A549 (cell line): ENCODE results near the gene DHTKD1. TPM values are rescaled to one million over a fixed set of nuclear protein-coding genes. Genes with fewer than 3 reads are reported as not detected.

ENCODE experiments used
- ATAC-seq, 2 experiments: fragments of 200-7000 bp in 1 of 2; fragments of >200 bp in 1 of 2; cut with Nextera tagmentation in 1 of 2; cut with Tn5 transposase in 1 of 2; 3 replicates each; pipeline versions ENCODE4 v1.8.0 to v1.9.1; 2018 to 2020; ENCODE audit warnings: mild to moderate bottlenecking in 1 of 2, moderate library complexity in 1 of 2
- CTCF ChIA-PET: fragments of 300-600 bp; sonication (Branson Sonifier 250); formaldehyde crosslinking; extraction: SDS; loops from one replicate; lab custom pipeline; 2021; ENCODE audit warnings: antibody characterized with exemption, inconsistent platforms; lab: Yijun Ruan, JAX
- POLR2A ChIA-PET: fragments of 350-600 bp; formaldehyde crosslinking; extraction: SDS; loops from one replicate; lab custom pipeline; 2021; ENCODE audit warnings: antibody characterized with exemption, inconsistent platforms; lab: Yijun Ruan, JAX
- DNase-seq, 2 experiments: peaks; one replicate each; pipeline versions ENCODE4 v3.0.0 to v3.0.0-alpha.2; 2011 to 2016; ENCODE audit warnings: low read depth in 1 of 2, low spot score in 1 of 2
- FAIRE-seq: peaks from 2 replicates; lab custom pipeline; 2011; peaks lifted over from hg19 to GRCh38; lab: Jason Lieb, UNC
- H3K27ac ChIP-seq, 2 experiments: fragments of >200 bp; sonication (Bioruptor Twin); formaldehyde crosslinking; 3 replicates each; pipeline ENCODE4 v1.5.1; 2016 to 2017
- H3K4me1 ChIP-seq: fragments of >200 bp; sonication (Bioruptor Twin); formaldehyde crosslinking; 3 replicates; pipeline ENCODE4 v1.6.1; 2016
- H3K4me2 ChIP-seq: fragments of >200 bp; sonication (Bioruptor Twin); formaldehyde crosslinking; 3 replicates; pipeline ENCODE4 v1.6.1; 2016
- H3K4me3 ChIP-seq: fragments of >200 bp; sonication (Bioruptor Twin); formaldehyde crosslinking; 3 replicates; pipeline ENCODE4 v1.5.1; 2016
- H3K9me3 ChIP-seq: fragments of >200 bp; sonication (Bioruptor Twin); formaldehyde crosslinking; 3 replicates; pipeline ENCODE4 v1.6.1; 2016
- BHLHE40 ChIP-seq: IDR thresholded peaks from 2 replicates; pipeline ENCODE4 v1.6.1; 2012; ENCODE audit warnings: low read depth, low read length, inconsistent platforms
- CBX8 ChIP-seq: fragments of 200-600 bp; sonication (generic); IDR thresholded peaks from 2 replicates; pipeline ENCODE4 v1.6.1; 2016
- CHD2 ChIP-seq: fragments of 150-350 bp; IDR thresholded peaks from 2 replicates; pipeline ENCODE4 v1.6.1; 2014; ENCODE audit warnings: low read length; ENCODE audit not compliant: partially characterized antibody
- CHD4 ChIP-seq: fragments of 200-600 bp; sonication (generic); IDR thresholded peaks from 2 replicates; pipeline ENCODE4 v1.6.1; 2016; ENCODE audit warnings: antibody characterized with exemption, mild to moderate bottlenecking, borderline replicate concordance
- EHF ChIP-seq: fragments of 250-450 bp; sonication (Bioruptor Pico); IDR thresholded peaks from 2 replicates; pipeline ENCODE4 v1.5.0; 2020; ENCODE audit warnings: mild to moderate bottlenecking
- EHMT2 ChIP-seq: fragments of 200-600 bp; sonication (generic); IDR thresholded peaks from 2 replicates; pipeline ENCODE4 v1.6.1; 2016; ENCODE audit warnings: antibody characterized with exemption, low read depth, mild to moderate bottlenecking, moderate library complexity
- EP300 ChIP-seq, 2 experiments: fragments of >200 bp; sonication (Bioruptor Twin); formaldehyde crosslinking; IDR thresholded peaks; 2 replicates in 1 of 2; 3 replicates in 1 of 2; pipeline ENCODE4 v1.6.1; 2016 to 2017
- ESRRA ChIP-seq: fragments of 150-350 bp; IDR thresholded peaks from 2 replicates; pipeline ENCODE4 v1.6.1; 2014; ENCODE audit warnings: mild to moderate bottlenecking, low read length, borderline replicate concordance
- HEYL ChIP-seq: fragments of 250-450 bp; sonication (Bioruptor Pico); IDR thresholded peaks from 2 replicates; pipeline ENCODE4 v1.8.0; 2021; ENCODE audit warnings: mild to moderate bottlenecking, moderate library complexity
- HOXA7 ChIP-seq: fragments of 250-450 bp; sonication (Bioruptor Pico); IDR thresholded peaks from 2 replicates; pipeline ENCODE4 v1.5.0; 2020; ENCODE audit warnings: mild to moderate bottlenecking, moderate library complexity
- HOXB13 ChIP-seq: fragments of 250-450 bp; sonication (Bioruptor Pico); IDR thresholded peaks from 2 replicates; pipeline ENCODE4 v1.5.0; 2020; ENCODE audit warnings: low read depth, mild to moderate bottlenecking, moderate library complexity
- HOXB5 ChIP-seq: fragments of 250-450 bp; sonication (Bioruptor Pico); IDR thresholded peaks from 2 replicates; pipeline ENCODE4 v1.5.0; 2020; ENCODE audit warnings: mild to moderate bottlenecking, moderate library complexity
- MAFK ChIP-seq: fragments of 450-650 bp; IDR thresholded peaks from 2 replicates; pipeline ENCODE4 v1.6.1; 2014; ENCODE audit not compliant: partially characterized antibody
- MYC ChIP-seq: IDR thresholded peaks from 2 replicates; pipeline ENCODE4 v1.6.1; 2012; ENCODE audit warnings: mild to moderate bottlenecking, inconsistent platforms, low read length, improper control_type of control experiment, borderline replicate concordance
- PHF8 ChIP-seq: fragments of 200-600 bp; sonication (generic); IDR thresholded peaks from 2 replicates; pipeline ENCODE4 v1.6.1; 2016; ENCODE audit warnings: low read depth, mild to moderate bottlenecking, antibody characterized with exemption, moderate library complexity, borderline replicate concordance
- RCOR1 ChIP-seq: fragments of 150-350 bp; IDR thresholded peaks from 2 replicates; pipeline ENCODE4 v1.6.1; 2014; ENCODE audit warnings: antibody characterized with exemption, low read length, low read depth
- SMC3 ChIP-seq: fragments of >200 bp; sonication (Bioruptor Twin); formaldehyde crosslinking; IDR thresholded peaks from 3 replicates; pipeline ENCODE4 v1.6.1; 2018; ENCODE audit warnings: inconsistent platforms
- TP53 ChIP-seq: fragments of 250-450 bp; sonication (Bioruptor Pico); IDR thresholded peaks from 2 replicates; pipeline ENCODE4 v1.5.0; 2021; ENCODE audit warnings: mild to moderate bottlenecking, moderate library complexity
- ZFP36 ChIP-seq: fragments of 450-650 bp; IDR thresholded peaks from 2 replicates; pipeline ENCODE4 v1.6.1; 2014; ENCODE audit warnings: borderline replicate concordance; ENCODE audit not compliant: partially characterized antibody
- WGBS: methylation state at CpG from one replicate; pipeline ENCODE4 v1.1.6; 2017; ENCODE audit errors: missing lambda C conversion rate; 5-methylcytosine and 5-hydroxymethylcytosine counted together
- polyA plus RNA-seq, 4 experiments: library from polyadenylated mRNA; depleted of rRNA in 3 of 4; stranded (reverse); fragments of >200 nt; fragmentation: RNase III in 1 of 4; extraction: RNeasy Plus Mini Kit Qiagen cat#74134 plus additional on column Dnase treatment in 1 of 4; gene quantifications; 2 replicates in 3 of 4; 3 replicates in 1 of 4; pipeline ENCODE4 v1.2.3, GENCODE V29; 2011 to 2017
- TF ChIP-seq, protein P1 (sequence below): fragments of 200-600 bp; sonication (generic); IDR thresholded peaks from 2 replicates; pipeline ENCODE4 v1.6.1; 2016; ENCODE audit warnings: antibody characterized with exemption, mild to moderate bottlenecking, moderate library complexity
- TF ChIP-seq, protein P2 (sequence below): IDR thresholded peaks from 2 replicates; pipeline ENCODE4 v1.6.1; 2012; ENCODE audit warnings: low read depth, borderline replicate concordance
- TF ChIP-seq, protein P3 (sequence below): fragments of >200 bp; sonication (Bioruptor Twin); formaldehyde crosslinking; IDR thresholded peaks from 3 replicates; pipeline ENCODE4 v1.6.1; 2016
- TF ChIP-seq, protein P4 (sequence below): fragments of 250-450 bp; sonication (Bioruptor Pico); IDR thresholded peaks from 2 replicates; pipeline ENCODE4 v1.5.0; 2021; ENCODE audit warnings: mild to moderate bottlenecking, moderate library complexity, borderline replicate concordance

The DHTKD1 gene
- polyA plus RNA-seq, 2 of the 4 experiments (the other 2 are of a cell fraction): 11.9 to 23.0 TPM

DNA sequence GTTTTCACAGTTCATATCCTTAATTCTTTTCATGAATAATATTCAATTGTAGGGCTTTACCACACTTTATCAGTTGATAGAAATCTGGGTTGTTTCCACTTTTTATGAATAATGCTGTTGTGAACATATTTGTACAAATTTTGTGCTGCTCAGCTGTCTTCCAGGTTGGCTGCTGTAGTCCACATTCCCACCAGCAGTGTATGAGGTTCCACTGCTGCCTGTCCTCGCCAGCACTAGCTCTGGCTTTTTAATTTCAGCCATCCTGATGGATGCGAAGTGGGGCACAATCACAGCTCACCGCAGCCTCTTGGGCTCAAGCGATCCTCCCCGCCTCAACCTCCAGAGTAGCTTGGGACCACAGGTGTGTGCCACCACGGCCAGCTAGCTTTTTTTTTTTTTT is 94.2 kb downstream of the DHTKD1 start (continued):
- TF ChIP-seq, protein P1, sequence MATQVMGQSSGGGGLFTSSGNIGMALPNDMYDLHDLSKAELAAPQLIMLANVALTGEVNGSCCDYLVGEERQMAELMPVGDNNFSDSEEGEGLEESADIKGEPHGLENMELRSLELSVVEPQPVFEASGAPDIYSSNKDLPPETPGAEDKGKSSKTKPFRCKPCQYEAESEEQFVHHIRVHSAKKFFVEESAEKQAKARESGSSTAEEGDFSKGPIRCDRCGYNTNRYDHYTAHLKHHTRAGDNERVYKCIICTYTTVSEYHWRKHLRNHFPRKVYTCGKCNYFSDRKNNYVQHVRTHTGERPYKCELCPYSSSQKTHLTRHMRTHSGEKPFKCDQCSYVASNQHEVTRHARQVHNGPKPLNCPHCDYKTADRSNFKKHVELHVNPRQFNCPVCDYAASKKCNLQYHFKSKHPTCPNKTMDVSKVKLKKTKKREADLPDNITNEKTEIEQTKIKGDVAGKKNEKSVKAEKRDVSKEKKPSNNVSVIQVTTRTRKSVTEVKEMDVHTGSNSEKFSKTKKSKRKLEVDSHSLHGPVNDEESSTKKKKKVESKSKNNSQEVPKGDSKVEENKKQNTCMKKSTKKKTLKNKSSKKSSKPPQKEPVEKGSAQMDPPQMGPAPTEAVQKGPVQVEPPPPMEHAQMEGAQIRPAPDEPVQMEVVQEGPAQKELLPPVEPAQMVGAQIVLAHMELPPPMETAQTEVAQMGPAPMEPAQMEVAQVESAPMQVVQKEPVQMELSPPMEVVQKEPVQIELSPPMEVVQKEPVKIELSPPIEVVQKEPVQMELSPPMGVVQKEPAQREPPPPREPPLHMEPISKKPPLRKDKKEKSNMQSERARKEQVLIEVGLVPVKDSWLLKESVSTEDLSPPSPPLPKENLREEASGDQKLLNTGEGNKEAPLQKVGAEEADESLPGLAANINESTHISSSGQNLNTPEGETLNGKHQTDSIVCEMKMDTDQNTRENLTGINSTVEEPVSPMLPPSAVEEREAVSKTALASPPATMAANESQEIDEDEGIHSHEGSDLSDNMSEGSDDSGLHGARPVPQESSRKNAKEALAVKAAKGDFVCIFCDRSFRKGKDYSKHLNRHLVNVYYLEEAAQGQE: no peak
- no peak for TF ChIP-seq HEYL
- no peak for TF ChIP-seq MYC
- no peak for TF ChIP-seq EP300 (IDR thresholded peaks at IDR 0.05)

DNA sequence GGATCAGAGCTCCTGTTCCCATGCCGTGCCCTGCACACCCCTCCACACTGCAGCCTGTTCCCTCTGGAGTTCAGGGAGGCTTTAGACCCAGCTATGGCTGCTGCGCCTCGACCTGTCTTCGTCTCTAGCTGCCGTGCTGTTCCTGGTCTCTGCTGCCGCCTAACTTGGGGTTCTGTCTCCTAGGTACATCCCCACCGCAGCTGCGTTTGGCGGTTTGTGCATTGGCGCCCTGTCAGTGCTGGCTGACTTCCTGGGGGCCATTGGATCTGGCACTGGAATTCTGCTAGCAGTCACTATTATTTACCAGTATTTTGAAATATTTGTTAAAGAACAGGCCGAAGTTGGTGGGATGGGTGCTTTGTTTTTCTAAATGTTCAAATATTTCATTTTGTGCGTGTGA is 95.3 kb downstream of the DHTKD1 start:
- ATAC-seq (no peak), FAIRE-seq (no peak), DNase-seq (no peak)
- H3K4me2 ChIP-seq: no peak overlapping the region
- no peak overlapping the region for H3K4me3 ChIP-seq
- 93% methylated on average over 12 of the region's 12 CpGs for WGBS
- TF ChIP-seq MAFK (no peak), SMC3 (no peak), ZFP36 (no peak), PHF8 (no peak), ESRRA (no peak), EHMT2 (no peak), HOXA7 (CRISPR knock-in tag) (no peak), CBX8 (no peak), TP53 (CRISPR knock-in tag) (no peak)
- TF ChIP-seq, protein P2, sequence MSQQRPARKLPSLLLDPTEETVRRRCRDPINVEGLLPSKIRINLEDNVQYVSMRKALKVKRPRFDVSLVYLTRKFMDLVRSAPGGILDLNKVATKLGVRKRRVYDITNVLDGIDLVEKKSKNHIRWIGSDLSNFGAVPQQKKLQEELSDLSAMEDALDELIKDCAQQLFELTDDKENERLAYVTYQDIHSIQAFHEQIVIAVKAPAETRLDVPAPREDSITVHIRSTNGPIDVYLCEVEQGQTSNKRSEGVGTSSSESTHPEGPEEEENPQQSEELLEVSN: no peak
- no peak overlapping the region for H3K27ac ChIP-seq
- no peaks in the 10 kb centered on the region for H3K4me1 ChIP-seq
- ChIA-PET POLR2A (no interaction called here), CTCF (interaction anchor here (1.3 kb wide), 1 partner anchor 548 kb away, joined by 4 read pairs; no protein-coding TSS in a partner anchor)
- H3K9me3 ChIP-seq: no peaks in the 10 kb centered on the region

DNA sequence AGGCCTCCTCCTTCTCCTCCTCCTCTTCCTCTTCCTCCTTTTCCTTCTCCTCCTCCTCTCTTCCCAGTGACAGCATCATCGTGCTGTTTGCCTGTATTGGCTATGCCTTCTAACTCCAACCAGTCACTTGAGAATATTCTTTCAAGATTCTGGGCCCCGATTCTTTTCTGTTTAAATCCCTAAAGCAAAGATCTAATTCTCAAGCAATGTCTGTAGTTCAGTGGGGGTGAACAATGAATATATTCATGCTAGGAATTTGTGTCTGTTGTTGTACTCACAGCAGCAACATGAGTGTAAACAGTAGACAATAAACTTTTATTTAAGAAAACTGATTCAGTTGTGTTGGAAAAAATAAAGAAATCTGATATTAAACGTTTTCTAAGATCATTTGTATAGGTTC is 96.3 kb downstream of the DHTKD1 start:
- H3K4me1 ChIP-seq: no peaks in the 10 kb centered on the region
- no peaks in the 10 kb centered on the region for H3K9me3 ChIP-seq
- no peak overlapping the region for H3K4me2 ChIP-seq
- no peak overlapping the region for H3K4me3 ChIP-seq
- DNase-seq (no peak), ATAC-seq (no peak), FAIRE-seq (no peak)
- POLR2A ChIA-PET: no interaction called here
- 62% methylated on average over 3 of the region's 3 CpGs for WGBS
- no peak overlapping the region for H3K27ac ChIP-seq
- CTCF ChIA-PET: interaction anchor here (0.6 kb wide), 1 partner anchor 944 kb away, joined by 3 read pairs; no protein-coding TSS in a partner anchor
- TF ChIP-seq, protein P3, sequence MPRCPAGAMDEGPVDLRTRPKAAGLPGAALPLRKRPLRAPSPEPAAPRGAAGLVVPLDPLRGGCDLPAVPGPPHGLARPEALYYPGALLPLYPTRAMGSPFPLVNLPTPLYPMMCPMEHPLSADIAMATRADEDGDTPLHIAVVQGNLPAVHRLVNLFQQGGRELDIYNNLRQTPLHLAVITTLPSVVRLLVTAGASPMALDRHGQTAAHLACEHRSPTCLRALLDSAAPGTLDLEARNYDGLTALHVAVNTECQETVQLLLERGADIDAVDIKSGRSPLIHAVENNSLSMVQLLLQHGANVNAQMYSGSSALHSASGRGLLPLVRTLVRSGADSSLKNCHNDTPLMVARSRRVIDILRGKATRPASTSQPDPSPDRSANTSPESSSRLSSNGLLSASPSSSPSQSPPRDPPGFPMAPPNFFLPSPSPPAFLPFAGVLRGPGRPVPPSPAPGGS: no peak
- no peak for TF ChIP-seq CHD2
- no peak for TF ChIP-seq CHD4
- no peak for TF ChIP-seq HOXB13 (CRISPR knock-in tag)
- TF ChIP-seq, protein P1: no peak
- TF ChIP-seq HOXB5: no peak
- no peak for TF ChIP-seq BHLHE40
- TF ChIP-seq EHF (CRISPR knock-in tag): no peak
- TF ChIP-seq, protein P2: no peak
- TF ChIP-seq, protein P4, sequence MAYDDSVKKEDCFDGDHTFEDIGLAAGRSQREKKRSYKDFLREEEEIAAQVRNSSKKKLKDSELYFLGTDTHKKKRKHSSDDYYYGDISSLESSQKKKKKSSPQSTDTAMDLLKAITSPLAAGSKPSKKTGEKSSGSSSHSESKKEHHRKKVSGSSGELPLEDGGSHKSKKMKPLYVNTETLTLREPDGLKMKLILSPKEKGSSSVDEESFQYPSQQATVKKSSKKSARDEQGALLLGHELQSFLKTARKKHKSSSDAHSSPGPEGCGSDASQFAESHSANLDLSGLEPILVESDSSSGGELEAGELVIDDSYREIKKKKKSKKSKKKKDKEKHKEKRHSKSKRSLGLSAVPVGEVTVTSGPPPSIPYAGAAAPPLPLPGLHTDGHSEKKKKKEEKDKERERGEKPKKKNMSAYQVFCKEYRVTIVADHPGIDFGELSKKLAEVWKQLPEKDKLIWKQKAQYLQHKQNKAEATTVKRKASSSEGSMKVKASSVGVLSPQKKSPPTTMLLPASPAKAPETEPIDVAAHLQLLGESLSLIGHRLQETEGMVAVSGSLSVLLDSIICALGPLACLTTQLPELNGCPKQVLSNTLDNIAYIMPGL: no peak
- no peak for TF ChIP-seq RCOR1
